HepG2 (cell line): ENCODE results near the gene SMPD3.

Experiments used
- HNRNPK ChIP-seq: fragments of 200-400 bp; formaldehyde crosslinking; IDR thresholded peaks from 2 replicates; pipeline ENCODE4 v1.6.1; 2018; ENCODE audit warnings: low read length, low read depth, moderate library complexity, mild to moderate bottlenecking; ENCODE audit not compliant: poor library complexity, severe bottlenecking
- SP2 ChIP-seq: sonication (generic); formaldehyde crosslinking; IDR thresholded peaks from 2 replicates; pipeline ENCODE4 v1.5.1; 2020; ENCODE audit warnings: mild to moderate bottlenecking, missing genetic modification reagents
- ZSCAN9 ChIP-seq: IDR thresholded peaks from 2 replicates; pipeline ENCODE4 v1.6.1; 2016; ENCODE audit warnings: borderline replicate concordance

- TF ChIP-seq ZSCAN9 (CRISPR knock-in tag) (no peak), SP2 (CRISPR knock-in tag) (no peak), HNRNPK (no peak)
Measured at GRCh38 chr16:68395815-68396214, 52.5 kb downstream of the SMPD3 start.
